Measurements from ENCODE around the gene PEX13.

PEX13 gene, protein sequence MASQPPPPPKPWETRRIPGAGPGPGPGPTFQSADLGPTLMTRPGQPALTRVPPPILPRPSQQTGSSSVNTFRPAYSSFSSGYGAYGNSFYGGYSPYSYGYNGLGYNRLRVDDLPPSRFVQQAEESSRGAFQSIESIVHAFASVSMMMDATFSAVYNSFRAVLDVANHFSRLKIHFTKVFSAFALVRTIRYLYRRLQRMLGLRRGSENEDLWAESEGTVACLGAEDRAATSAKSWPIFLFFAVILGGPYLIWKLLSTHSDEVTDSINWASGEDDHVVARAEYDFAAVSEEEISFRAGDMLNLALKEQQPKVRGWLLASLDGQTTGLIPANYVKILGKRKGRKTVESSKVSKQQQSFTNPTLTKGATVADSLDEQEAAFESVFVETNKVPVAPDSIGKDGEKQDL

DNA sequence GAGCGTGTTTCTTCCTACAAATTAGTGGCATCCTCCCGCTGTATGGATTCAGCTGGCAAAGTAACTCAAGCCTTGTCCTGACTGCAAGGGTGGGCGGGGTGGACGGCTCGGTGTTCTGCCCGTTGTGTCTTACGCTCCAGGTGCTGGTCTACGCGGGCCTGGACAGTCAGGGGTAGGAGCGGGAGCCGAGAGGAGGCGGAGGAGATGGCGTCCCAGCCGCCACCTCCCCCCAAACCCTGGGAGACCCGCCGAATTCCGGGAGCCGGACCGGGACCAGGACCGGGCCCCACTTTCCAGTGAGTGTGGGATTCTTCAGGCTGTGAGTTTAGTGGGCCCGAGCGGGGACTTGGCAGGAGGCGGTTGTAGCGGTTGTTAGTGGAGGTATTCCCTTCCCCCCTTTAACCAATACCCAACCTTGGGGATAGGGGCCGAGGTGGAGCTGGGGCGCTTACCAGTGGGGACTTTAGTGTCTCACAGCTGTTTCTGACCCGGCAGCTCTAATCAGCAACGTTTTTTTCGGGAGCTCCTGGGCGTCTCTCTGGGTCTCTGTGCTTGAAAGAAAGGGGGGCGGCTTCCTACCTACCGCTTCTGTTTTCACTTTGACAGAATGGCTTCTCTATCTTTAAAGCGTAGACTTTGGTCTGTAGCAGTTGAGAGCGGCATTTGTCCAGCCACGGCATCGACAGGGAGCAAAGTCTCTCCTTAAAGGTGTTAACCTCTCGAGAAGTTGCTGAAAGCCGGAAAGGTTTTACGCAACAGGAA, at the start of gene PEX13, which contains the start of gene PUS10:
TSS of gene PEX13 (plus strand) at position 165 of the 762 bp plus-strand sequence. CDS start at position 205, 40 bp downstream.
TSS of gene PUS10 (minus strand) at position 700 of the 762 bp plus-strand sequence. CDS start 6,365 bp downstream, outside the sequence.
- TF ChIP-seq, protein P1, sequence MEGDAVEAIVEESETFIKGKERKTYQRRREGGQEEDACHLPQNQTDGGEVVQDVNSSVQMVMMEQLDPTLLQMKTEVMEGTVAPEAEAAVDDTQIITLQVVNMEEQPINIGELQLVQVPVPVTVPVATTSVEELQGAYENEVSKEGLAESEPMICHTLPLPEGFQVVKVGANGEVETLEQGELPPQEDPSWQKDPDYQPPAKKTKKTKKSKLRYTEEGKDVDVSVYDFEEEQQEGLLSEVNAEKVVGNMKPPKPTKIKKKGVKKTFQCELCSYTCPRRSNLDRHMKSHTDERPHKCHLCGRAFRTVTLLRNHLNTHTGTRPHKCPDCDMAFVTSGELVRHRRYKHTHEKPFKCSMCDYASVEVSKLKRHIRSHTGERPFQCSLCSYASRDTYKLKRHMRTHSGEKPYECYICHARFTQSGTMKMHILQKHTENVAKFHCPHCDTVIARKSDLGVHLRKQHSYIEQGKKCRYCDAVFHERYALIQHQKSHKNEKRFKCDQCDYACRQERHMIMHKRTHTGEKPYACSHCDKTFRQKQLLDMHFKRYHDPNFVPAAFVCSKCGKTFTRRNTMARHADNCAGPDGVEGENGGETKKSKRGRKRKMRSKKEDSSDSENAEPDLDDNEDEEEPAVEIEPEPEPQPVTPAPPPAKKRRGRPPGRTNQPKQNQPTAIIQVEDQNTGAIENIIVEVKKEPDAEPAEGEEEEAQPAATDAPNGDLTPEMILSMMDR (IDR thresholded peaks at IDR 0.05; ENCODE audit: insufficient read depth, low read depth, low read length, missing control alignments), result no peak
- H3K4me3 ChIP-seq (ENCODE audit: low read depth, low read length), result peak within 1 kb of the TSS; percentile 94
- DNase-seq (ENCODE audit: low read depth), result peak; percentile 80

DNA sequence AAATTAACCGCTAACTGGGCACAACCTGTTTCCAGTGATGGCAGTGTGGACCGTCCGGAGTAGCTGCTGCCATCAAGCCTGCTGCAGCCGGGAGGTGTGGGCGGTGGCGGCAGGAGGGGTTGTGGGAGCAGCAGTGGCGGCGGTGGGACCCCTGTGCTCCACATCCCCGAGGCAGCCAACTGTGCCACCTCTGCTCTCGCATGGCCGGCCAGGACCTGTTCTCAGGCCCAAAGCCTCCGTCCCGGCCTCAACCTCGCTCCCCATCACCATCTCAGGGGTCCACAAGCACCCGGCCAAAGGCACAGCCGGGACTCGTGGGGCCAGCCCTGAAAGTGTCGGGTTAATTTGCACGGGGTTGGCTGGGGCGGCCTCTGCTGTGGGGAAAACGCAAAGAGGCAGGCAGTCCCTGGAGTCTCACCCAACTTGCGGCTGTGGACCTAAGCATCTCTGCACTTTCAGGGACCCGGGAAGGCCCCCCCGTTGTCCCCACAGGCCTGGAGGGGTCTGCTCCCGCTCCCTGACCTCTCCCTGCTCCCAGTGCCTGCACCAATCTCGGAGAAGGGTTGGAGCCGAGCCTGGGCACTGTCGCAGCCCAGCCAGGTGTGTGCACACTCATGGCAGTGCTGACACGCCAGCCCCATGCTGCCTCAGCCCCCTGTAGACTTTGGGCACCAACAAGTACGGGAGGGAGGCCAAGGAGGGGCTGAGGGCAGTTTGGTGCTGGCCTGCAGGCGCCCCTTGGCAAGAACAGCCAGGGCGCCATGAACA, 44.4 kb upstream of the PEX13 start:
- TF ChIP-seq, protein P1 (IDR thresholded peaks at IDR 0.05; ENCODE audit: insufficient read depth, low read depth, low read length, missing control alignments), result no peak
- DNase-seq (ENCODE audit: low read depth), result no peak
- no peak overlapping the region for H3K4me3 ChIP-seq (ENCODE audit: low read depth, low read length)

- H3K4me3 ChIP-seq (ENCODE audit: low read depth, low read length), result no peak overlapping the region
- TF ChIP-seq, protein P1 (IDR thresholded peaks at IDR 0.05; ENCODE audit: insufficient read depth, low read depth, low read length, missing control alignments), result no peak
- DNase-seq (ENCODE audit: low read depth), result no peak
Measured at GRCh38 chr2:60973705-60974104, 43.8 kb upstream of the PEX13 start.

GRCh38 chr2:60974652-60975051, 42.9 kb upstream of the PEX13 start:
- H3K4me3 ChIP-seq (ENCODE audit: low read depth, low read length), result no peak overlapping the region
- DNase-seq (ENCODE audit: low read depth), result no peak
- TF ChIP-seq, protein P1 (IDR thresholded peaks at IDR 0.05; ENCODE audit: insufficient read depth, low read depth, low read length, missing control alignments), result no peak

DNA sequence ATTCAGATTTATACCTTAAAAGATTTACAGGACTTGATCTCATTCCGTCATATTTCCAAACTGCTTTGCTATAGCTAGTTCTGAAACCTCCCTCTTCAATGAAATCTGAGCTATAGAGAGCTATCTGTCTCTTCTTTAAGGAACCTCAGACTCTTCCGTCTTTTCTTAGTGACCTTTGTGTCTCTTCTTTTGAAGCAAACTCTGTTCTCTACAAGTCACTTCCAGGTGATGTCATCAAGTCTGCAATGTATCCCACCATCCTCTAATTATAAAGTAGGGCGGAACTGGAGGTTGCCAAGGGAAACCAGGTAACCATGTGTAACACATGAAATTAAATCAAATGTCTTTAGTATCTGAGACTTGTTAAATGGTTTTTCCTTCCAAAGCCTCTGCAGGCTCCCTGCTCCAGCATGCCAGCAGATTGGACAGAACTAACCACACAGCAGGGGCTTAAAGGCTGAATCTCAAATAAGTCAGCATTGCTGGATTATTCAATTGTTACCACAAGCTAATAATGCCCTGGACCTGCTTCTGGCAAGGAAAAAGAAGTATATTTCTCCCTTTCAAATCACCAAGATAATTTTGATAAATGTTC, 41.2 kb upstream of the PEX13 start:
- H3K4me3 ChIP-seq (ENCODE audit: low read depth, low read length), result no peak overlapping the region
- TF ChIP-seq, protein P1 (IDR thresholded peaks at IDR 0.05; ENCODE audit: insufficient read depth, low read depth, low read length, missing control alignments), result no peak
- no peak for DNase-seq (ENCODE audit: low read depth)

GRCh38 chr2:60976875-60977561, 40.5 kb upstream of the PEX13 start:
- TF ChIP-seq, protein P1 (IDR thresholded peaks at IDR 0.05; ENCODE audit: insufficient read depth, low read depth, low read length, missing control alignments), result no peak
- DNase-seq (ENCODE audit: low read depth), result peak; percentile 74
- H3K4me3 ChIP-seq (ENCODE audit: low read depth, low read length), result no peak overlapping the region
